Ovary (tissue), 9 donors: ENCODE measurements around the gene PNMA6E. TPM values are rescaled to one million over a fixed set of nuclear protein-coding genes. Genes with fewer than 3 reads are reported as not detected.

Experiments used
- DNase-seq, 5 donors: peaks; one replicate each; pipeline ENCODE4 v3.0.0-alpha.2; 2019 to 2020
- H3K27ac ChIP-seq, 2 donors: fragments of 200-600 bp; one replicate each; pipeline versions ENCODE4 v1.5.1 to v1.8.0; 2019 to 2022
- H3K27me3 ChIP-seq: fragments of 200-600 bp; one replicate; pipeline ENCODE4 v1.8.0; 2022
- H3K36me3 ChIP-seq: fragments of 200-600 bp; sonication (generic); one replicate; pipeline ENCODE4 v1.5.1; 2019
- H3K4me1 ChIP-seq: one replicate; pipeline ENCODE4 v1.8.1; 2013; ENCODE audit warnings: mild to moderate bottlenecking, moderate library complexity; ENCODE audit not compliant: insufficient read depth
- H3K4me3 ChIP-seq: fragments of 200-600 bp; sonication (generic); one replicate; pipeline ENCODE4 v1.5.1; 2017
- H3K9me3 ChIP-seq, 2 donors: fragments of 200-600 bp in 1 of 2; sonication (generic) in 1 of 2; one replicate each; pipeline versions ENCODE4 v1.5.1 to v1.8.1; 2013 to 2019; ENCODE audit warnings: mild to moderate bottlenecking in 1 of 2, moderate library complexity in 1 of 2
- EP300 ChIP-seq: sonication (generic); formaldehyde crosslinking; IDR thresholded peaks from one replicate; pipeline ENCODE4 v1.6.1; 2017; ENCODE audit warnings: antibody characterized with exemption
- POLR2A ChIP-seq: fragments of 450-650 bp; IDR thresholded peaks from one replicate; pipeline ENCODE4 v1.6.1; 2017; ENCODE audit warnings: antibody characterized with exemption, mild to moderate bottlenecking, moderate library complexity
- WGBS, 3 donors: extraction: QIAGEN DNeasy Blood & Tissue Kit in 1 of 3; methylation state at CpG; one replicate each; pipeline versions ENCODE4 v1.1.5 to v1.1.7; 2013 to 2017; 5-methylcytosine and 5-hydroxymethylcytosine counted together
- intact Hi-C, 4 donors: fragments of 100-400 bp; cut with DNase I; formaldehyde crosslinking; loops; one replicate each; pipeline versions ENCODE4 v1.11.0 to v1.15.1; 2022 to 2023
- polyA plus RNA-seq, 2 donors: library from polyadenylated mRNA; stranded (reverse); fragments of 200-250 nt in 1 of 2; fragments of 350-450 nt in 1 of 2; fragmentation: Illumina TruSeq in 1 of 2; extraction: RNeasy Lipid Tissue Mini Kit (QIAGEN cat#74804) in 1 of 2; gene quantifications; one replicate each; pipeline ENCODE4 v1.2.3, GENCODE V29; 2013 to 2014
- total RNA-seq, 7 donors: library from RNA; depleted of rRNA in 2 of 7; stranded (reverse); fragments of >200 nt in 2 of 7; fragmentation: NEBNext Ultra II Directional in 3 of 7; extraction: Animal tissue kit (Norgen Biotek cat#: 25700) in 3 of 7; gene quantifications; one replicate each; pipeline versions ENCODE4 v1.1.0 to v1.2.4, GENCODE V29; 2016 to 2023
- TF ChIP-seq, protein P1 (sequence below), 3 donors: fragments of 450-650 bp in 2 of 3; fragments of 200-600 bp in 1 of 3; IDR thresholded peaks; one replicate each; pipeline versions ENCODE4 v1.5.1 to v1.8.0; 2016 to 2022; ENCODE audit warnings: antibody characterized with exemption in 3 of 3, mild to moderate bottlenecking in 1 of 3
- donor health status: DM: no; HTN: no; CAD: no; lungs with moderate emphysema.
- donor health status: DM: no; HTN: no; CAD: no.
- donor health status: Bipolar disorder and iron deficiency.
- donor health status: DM: yes; HTN: yes; CAD: no.
- donor health status: DM: no; HTN: no; CAD: no.
- donor health status: DM: yes; HTN: yes; CAD: no.

The PNMA6E gene
- total and polyA plus RNA-seq, 9 donors = 0.10 to 3.5 (median 2.5) TPM

DNA sequence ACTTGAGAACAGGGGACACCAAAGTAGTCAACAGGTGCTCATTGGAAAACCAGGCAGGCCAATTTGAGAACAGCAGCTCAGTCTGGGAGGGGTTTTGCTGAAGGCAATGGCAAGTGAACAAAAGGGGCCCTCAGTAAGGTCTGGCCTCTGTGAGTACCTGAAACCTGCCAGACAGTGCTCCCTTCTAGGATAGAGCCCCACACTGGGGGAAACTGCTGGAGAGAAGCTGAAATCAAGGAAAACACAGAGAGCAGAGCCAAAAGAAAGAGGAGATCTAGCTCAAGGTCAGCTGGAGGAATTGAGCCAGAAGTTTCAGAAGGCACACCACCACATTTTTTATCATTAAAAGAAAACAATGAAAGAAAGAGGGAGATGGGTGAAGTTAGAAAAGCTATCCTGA lies 28.2 kb downstream of the PNMA6E start:
- Histone ChIP-seq H3K4me3 (no peak overlapping the region), H3K9me3 (no peaks in the 10 kb centered on the region), H3K36me3 (no peaks in the 10 kb centered on the region), H3K4me1 (peaks cover 11% of the 10 kb centered on the region), H3K27ac (peak overlapping the region in 1 of 2 donors; percentile 41), H3K27me3 (no peaks in the 10 kb centered on the region)
- intact Hi-C loops = no loop called here
- TF ChIP-seq EP300 = no peak
- TF ChIP-seq, protein P1, sequence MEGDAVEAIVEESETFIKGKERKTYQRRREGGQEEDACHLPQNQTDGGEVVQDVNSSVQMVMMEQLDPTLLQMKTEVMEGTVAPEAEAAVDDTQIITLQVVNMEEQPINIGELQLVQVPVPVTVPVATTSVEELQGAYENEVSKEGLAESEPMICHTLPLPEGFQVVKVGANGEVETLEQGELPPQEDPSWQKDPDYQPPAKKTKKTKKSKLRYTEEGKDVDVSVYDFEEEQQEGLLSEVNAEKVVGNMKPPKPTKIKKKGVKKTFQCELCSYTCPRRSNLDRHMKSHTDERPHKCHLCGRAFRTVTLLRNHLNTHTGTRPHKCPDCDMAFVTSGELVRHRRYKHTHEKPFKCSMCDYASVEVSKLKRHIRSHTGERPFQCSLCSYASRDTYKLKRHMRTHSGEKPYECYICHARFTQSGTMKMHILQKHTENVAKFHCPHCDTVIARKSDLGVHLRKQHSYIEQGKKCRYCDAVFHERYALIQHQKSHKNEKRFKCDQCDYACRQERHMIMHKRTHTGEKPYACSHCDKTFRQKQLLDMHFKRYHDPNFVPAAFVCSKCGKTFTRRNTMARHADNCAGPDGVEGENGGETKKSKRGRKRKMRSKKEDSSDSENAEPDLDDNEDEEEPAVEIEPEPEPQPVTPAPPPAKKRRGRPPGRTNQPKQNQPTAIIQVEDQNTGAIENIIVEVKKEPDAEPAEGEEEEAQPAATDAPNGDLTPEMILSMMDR (IDR thresholded peaks at IDR 0.05) = no peak
- no peak for TF ChIP-seq POLR2A
- DNase-seq = no peak

GRCh38 chrX:153371256-153371655 lies 29.9 kb downstream of the PNMA6E start:
- peak overlapping the region in 1 of 2 donors; percentile 41 for H3K27ac ChIP-seq
- TF ChIP-seq EP300 (no peak), POLR2A (no peak)
- TF ChIP-seq, protein P1 (IDR thresholded peaks at IDR 0.05) = no peak
- H3K4me3 ChIP-seq = no peak overlapping the region
- peak in 3 of 5 donors; percentile 42 to 69 (median 57) for DNase-seq
- intact Hi-C loops = no loop called here
- H3K27me3 ChIP-seq = no peaks in the 10 kb centered on the region
- no peaks in the 10 kb centered on the region for H3K9me3 ChIP-seq
- H3K36me3 ChIP-seq = no peaks in the 10 kb centered on the region
- WGBS, 3 donors = 2 to 11% (median 6%) methylated on average over 3 of the region's 3 CpGs
- H3K4me1 ChIP-seq = peaks cover 11% of the 10 kb centered on the region

DNA sequence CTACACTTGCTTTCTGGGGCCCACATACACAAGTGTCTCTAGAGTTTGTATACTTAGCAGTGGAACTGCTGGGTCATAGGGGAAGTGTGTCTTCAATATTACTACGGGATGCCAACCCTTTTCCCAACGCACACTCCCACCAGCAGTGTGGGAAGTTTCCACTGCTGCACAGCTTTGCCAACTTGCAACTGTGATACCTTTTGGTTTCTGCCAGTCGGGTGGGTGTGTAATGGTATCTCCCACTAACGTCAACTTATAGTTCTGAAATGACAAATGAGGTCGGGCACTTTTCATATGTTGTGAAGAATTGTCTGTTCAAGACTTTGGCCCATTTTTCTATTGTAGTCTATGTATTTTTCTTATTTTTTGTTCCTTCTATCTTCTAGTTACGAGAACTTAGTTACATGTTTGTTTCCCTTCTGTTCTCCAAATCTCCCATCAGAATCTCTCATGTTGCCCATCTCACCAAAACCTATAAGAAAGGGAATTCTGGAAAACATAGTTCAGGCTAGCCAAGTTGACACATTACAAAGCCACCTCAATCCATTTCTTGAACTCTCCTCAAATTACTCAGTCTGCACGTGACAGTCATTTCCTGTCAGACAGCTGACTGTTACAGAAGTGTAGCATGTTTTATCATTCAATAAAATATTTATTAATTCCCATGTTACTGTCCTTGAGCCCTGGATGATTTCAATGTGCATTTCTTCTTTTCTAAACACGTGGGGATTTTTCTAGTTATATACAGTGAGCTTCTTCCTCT lies 30.7 kb downstream of the PNMA6E start:
- intact Hi-C loops = no loop called here
- H3K36me3 ChIP-seq = no peaks in the 10 kb centered on the region
- 37 to 57% (median 39%) methylated on average over 8 of the region's 8 CpGs for WGBS, 3 donors

DNA sequence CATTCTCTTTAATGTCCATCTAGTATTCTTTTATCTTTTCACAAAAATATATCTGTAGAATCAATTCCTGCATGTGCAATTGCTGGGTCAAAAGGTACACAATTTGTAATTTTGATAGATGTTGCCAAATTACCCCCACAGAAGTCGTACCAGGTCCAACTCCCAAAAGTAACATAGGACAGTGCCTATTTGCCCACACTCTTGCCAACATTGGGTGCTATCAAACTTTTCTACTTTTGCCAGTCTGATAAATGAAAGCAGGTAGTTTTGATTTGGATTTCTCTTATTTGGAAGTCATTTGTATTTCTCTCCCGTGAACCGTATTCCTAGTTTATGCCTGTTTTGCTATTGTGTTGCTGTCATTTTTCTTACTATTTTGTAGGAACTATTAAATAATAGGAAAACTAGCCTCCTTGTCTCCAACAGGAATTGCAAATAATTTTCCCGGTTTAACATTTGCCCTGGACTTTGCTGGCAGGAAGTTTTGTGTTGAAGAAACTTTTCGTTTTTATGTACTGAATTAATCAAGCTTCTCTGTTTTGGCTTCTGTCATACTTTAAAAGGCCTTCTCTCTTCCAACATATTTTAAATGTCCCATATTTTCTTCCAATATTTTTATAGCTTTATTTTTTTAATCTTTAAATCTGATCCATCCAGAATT lies 34.1 kb downstream of the PNMA6E start:
- H3K27ac ChIP-seq = no peak overlapping the region
- no peaks in the 10 kb centered on the region for H3K9me3 ChIP-seq
- intact Hi-C loops = no loop called here
- DNase-seq = no peak
- peaks cover 10% of the 10 kb centered on the region for H3K4me1 ChIP-seq
- no peaks in the 10 kb centered on the region for H3K36me3 ChIP-seq
- no peak for TF ChIP-seq EP300
- TF ChIP-seq, protein P1 (IDR thresholded peaks at IDR 0.05) = no peak
- WGBS, 3 donors = 40 to 52% (median 46%) methylated on average over 5 of the region's 5 CpGs
- H3K27me3 ChIP-seq = no peaks in the 10 kb centered on the region
- no peak overlapping the region for H3K4me3 ChIP-seq

More for the DNA sequence above, 30.7 kb downstream of the PNMA6E start:
- Histone ChIP-seq H3K9me3 (no peaks in the 10 kb centered on the region), H3K4me3 (no peak overlapping the region), H3K27me3 (no peaks in the 10 kb centered on the region), H3K27ac (peak overlapping the region in 1 of 2 donors; percentile 17), H3K4me1 (peaks cover 11% of the 10 kb centered on the region)
- DNase-seq = no peak
- TF ChIP-seq POLR2A (no peak), EP300 (no peak)
- TF ChIP-seq, protein P1 (IDR thresholded peaks at IDR 0.05) = no peak
